DOHH2 (cell line): ENCODE measurements around the gene MLLT3.

ENCODE experiments used
- H3F3A ChIP-seq: fragments of 200-600 bp; sonication (generic), shearing (Covaris generic); 2 replicates; pipeline ENCODE4 v1.6.0; 2016; ENCODE audit warnings: antibody characterized with exemption, mild to moderate bottlenecking; ENCODE audit not compliant: control insufficient read depth, insufficient read depth
- H3K27ac ChIP-seq: fragments of 200-600 bp; sonication (generic); 2 replicates; pipeline ENCODE4 v1.5.1; 2014; ENCODE audit warnings: low read depth, mild to moderate bottlenecking, low read length, moderate library complexity
- H3K27me3 ChIP-seq: fragments of 200-600 bp; sonication (generic); 2 replicates; pipeline ENCODE4 v1.6.1; 2014; ENCODE audit warnings: mild to moderate bottlenecking, low read length, mixed read lengths; ENCODE audit not compliant: control insufficient read depth
- H3K36me3 ChIP-seq: fragments of 200-600 bp; sonication (generic); 2 replicates; pipeline ENCODE4 v1.6.1; 2014; ENCODE audit warnings: mild to moderate bottlenecking, low read length, moderate library complexity, mixed read lengths; ENCODE audit not compliant: control insufficient read depth
- H3K4me1 ChIP-seq: fragments of 200-600 bp; sonication (generic); 2 replicates; pipeline ENCODE4 v1.6.1; 2014; ENCODE audit warnings: mild to moderate bottlenecking, low read length, mixed read lengths; ENCODE audit not compliant: control insufficient read depth
- H3K4me2 ChIP-seq: fragments of 200-600 bp; sonication (generic); 2 replicates; pipeline ENCODE4 v1.6.0; 2014; ENCODE audit warnings: mild to moderate bottlenecking, low read length, moderate library complexity
- H3K4me3 ChIP-seq: fragments of 200-600 bp; sonication (generic); 2 replicates; pipeline ENCODE4 v1.5.1; 2014; ENCODE audit warnings: mild to moderate bottlenecking, low read length, mixed read lengths
- H3K79me2 ChIP-seq: fragments of 200-600 bp; sonication (generic); 2 replicates; pipeline ENCODE4 v1.6.1; 2014; ENCODE audit warnings: mild to moderate bottlenecking, low read length, mixed read lengths; ENCODE audit not compliant: control insufficient read depth
- H3K9me2 ChIP-seq: fragments of 200-600 bp; sonication (generic); replicated peaks from 2 replicates; pipeline ENCODE4 v1.6.1; 2014; ENCODE audit warnings: mild to moderate bottlenecking, low read length, mixed read lengths; ENCODE audit not compliant: control insufficient read depth
- H3K9me3 ChIP-seq: fragments of 200-600 bp; sonication (generic); 2 replicates; pipeline ENCODE4 v1.6.1; 2014; ENCODE audit warnings: antibody characterized with exemption, low read length, mixed read lengths; ENCODE audit not compliant: control insufficient read depth, insufficient read depth
- H4K20me1 ChIP-seq: fragments of 200-600 bp; sonication (generic); 2 replicates; pipeline ENCODE4 v1.6.0; 2014; ENCODE audit warnings: low read depth, mild to moderate bottlenecking, antibody characterized with exemption, low read length, moderate library complexity; ENCODE audit not compliant: control insufficient read depth, insufficient read depth
- CTCF ChIP-seq: fragments of 200-600 bp; sonication (generic); IDR thresholded peaks from one replicate; pipeline ENCODE4 v1.5.1; 2014; ENCODE audit warnings: antibody characterized with exemption, mild to moderate bottlenecking, low read depth, low read length; ENCODE audit not compliant: poor library complexity, severe bottlenecking
- EZH2phosphoT487 ChIP-seq: fragments of 200-600 bp; sonication (generic); IDR thresholded peaks from 2 replicates; pipeline ENCODE4 v1.6.1; 2017; ENCODE audit warnings: borderline replicate concordance, mild to moderate bottlenecking, antibody characterized with exemption, low read length, moderate library complexity, mixed read lengths

Gene MLLT3

DNA sequence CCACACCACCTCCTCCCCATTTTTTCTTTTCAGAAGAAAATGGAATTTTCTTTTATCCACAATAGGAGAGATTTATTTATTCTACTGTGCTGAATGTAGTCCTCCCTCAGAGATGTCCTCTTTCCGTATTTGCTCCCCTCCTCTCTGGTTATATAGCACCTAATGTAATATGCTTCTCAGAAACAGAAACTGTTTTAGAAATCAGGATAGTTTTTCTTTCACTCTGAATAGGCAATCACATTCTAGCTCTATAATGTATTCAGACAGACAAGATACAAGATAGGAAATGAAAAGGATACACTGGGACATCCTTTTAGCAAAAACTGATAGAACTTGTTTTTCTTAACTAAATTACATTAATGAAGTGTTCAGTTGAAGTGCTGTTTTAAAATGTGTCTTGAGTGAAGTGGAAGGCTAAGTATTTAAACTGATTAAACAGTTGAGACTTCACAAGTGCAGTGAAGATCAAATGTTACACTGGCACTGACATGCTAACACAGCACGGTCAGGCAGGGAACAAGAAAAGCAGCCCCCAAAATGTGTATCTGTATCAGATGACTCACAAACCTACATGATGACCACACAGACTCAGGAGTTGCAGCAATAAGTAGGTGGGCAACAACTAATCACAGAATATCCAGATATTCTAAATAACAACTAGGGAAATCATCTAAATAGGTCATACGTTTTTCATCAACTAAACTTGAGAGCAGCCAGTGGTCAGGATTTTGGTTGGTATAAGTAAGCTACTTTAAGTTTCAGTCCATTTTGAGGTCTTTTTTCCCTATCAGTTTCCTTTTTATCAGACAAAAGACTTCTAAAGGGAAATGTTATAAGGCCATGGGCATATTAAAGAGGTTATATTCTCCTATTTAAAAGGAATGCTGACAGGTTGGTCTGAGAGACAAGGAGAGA is 260.4 kb downstream of the MLLT3 start:
- no peaks in the 10 kb centered on the region for H3F3A ChIP-seq
- no peaks in the 10 kb centered on the region for H3K79me2 ChIP-seq
- no peaks in the 10 kb centered on the region for H3K9me2 ChIP-seq
- no peaks in the 10 kb centered on the region for H3K9me3 ChIP-seq
- no peaks in the 10 kb centered on the region for H3K36me3 ChIP-seq
- peaks cover 8% of the 10 kb centered on the region for H3K4me1 ChIP-seq
- H4K20me1 ChIP-seq: no peaks in the 10 kb centered on the region
- no peak overlapping the region for H3K4me2 ChIP-seq
- TF ChIP-seq EZH2phosphoT487: no peak
- TF ChIP-seq CTCF: no peak
- no peak overlapping the region for H3K4me3 ChIP-seq
- no peaks in the 10 kb centered on the region for H3K27me3 ChIP-seq
- H3K27ac ChIP-seq: no peak overlapping the region

DNA sequence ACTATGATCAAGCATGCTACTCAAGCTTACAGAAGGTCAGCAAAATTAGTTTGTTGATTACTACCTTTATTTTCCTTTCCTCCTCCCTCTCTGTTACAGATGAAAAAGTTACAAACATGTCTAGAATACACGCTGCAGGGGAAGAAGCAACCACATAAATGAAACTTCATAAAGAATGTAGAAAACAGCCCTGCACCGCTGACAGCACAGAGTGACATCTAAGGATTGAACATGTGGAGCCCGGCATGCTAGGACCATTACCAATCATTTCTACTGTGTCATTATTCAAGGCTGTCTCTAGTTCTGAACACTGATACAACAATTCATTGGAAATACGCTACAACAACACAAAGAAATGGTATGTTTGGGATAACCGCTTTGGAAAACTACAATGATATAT is 261.1 kb downstream of the MLLT3 start:
- Histone ChIP-seq H3F3A (no peaks in the 10 kb centered on the region), H3K4me1 (peaks cover 15% of the 10 kb centered on the region), H3K79me2 (no peaks in the 10 kb centered on the region), H3K9me2 (no peaks in the 10 kb centered on the region), H3K4me3 (no peak overlapping the region), H3K9me3 (no peaks in the 10 kb centered on the region), H3K27me3 (no peaks in the 10 kb centered on the region), H4K20me1 (no peaks in the 10 kb centered on the region), H3K36me3 (no peaks in the 10 kb centered on the region), H3K27ac (no peak overlapping the region), H3K4me2 (no peak overlapping the region)
- TF ChIP-seq CTCF: no peak
- no peak for TF ChIP-seq EZH2phosphoT487

DNA sequence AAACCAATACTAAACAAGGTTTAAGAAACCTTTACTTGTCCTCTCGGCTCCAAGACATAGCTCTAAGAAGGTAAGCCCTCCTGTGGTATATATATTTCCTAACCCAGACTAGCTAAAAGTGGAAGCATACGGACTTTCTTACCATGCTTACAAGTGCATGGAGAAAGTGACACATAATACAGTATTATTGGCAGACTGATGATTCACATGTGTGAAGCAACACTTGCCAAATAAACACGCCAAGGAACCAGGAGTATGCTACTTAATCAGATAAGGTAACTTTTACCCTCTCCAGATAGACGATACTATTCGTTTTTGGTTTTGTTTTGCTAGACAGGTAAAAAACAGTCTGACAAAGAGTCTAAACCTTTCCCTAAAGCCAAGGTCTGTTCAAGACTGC is 264.1 kb downstream of the MLLT3 start:
- TF ChIP-seq CTCF: no peak
- TF ChIP-seq EZH2phosphoT487: no peak
- Histone ChIP-seq H3K27ac (no peak overlapping the region), H3K4me2 (no peak overlapping the region), H4K20me1 (no peaks in the 10 kb centered on the region), H3K9me2 (no peaks in the 10 kb centered on the region), H3K79me2 (no peaks in the 10 kb centered on the region), H3K4me1 (peaks cover 17% of the 10 kb centered on the region), H3K4me3 (no peak overlapping the region), H3K36me3 (no peaks in the 10 kb centered on the region), H3K9me3 (no peaks in the 10 kb centered on the region), H3K27me3 (no peaks in the 10 kb centered on the region), H3F3A (no peaks in the 10 kb centered on the region)
